ENCODE results near the gene NIPAL4.

- TF ChIP-seq CTCF (IDR thresholded peaks at IDR 0.05): no peak
- no peak for TF ChIP-seq POLR2A (IDR thresholded peaks at IDR 0.05)
Measured at GRCh38 chr5:157492886-157493285, 32.9 kb downstream of the NIPAL4 start.
